Progenitor cell of endocrine pancreas (in vitro differentiated cells): ENCODE measurements around the gene OR52M1. TPM values are rescaled to one million over a fixed set of nuclear protein-coding genes. Genes with fewer than 3 reads are reported as not detected.
"Not testable (repeated sequence)": the region's sequence is repeated elsewhere in the genome, so short reads cannot be mapped to it uniquely, and the experiment has no call there.

Source experiments
- DNase-seq: peaks from one replicate; pipeline ENCODE4 v3.0.0; 2021; ENCODE audit warnings: low spot score; ENCODE audit not compliant: unreplicated experiment
- H3K27ac Mint-ChIP-seq: 2 replicates; pipeline ENCODE4 v1.8.0; 2021; ENCODE audit warnings: mild to moderate bottlenecking, moderate library complexity, mixed read lengths
- H3K27me3 Mint-ChIP-seq: 2 replicates; pipeline ENCODE4 v1.8.0; 2021; ENCODE audit warnings: mixed read lengths
- H3K36me3 Mint-ChIP-seq: 2 replicates; pipeline ENCODE4 v1.8.0; 2022; ENCODE audit warnings: mixed read lengths; ENCODE audit not compliant: insufficient read depth
- H3K4me1 Mint-ChIP-seq: 2 replicates; pipeline ENCODE4 v1.8.0; 2021; ENCODE audit warnings: low read depth, mixed read lengths
- H3K4me3 Mint-ChIP-seq: 2 replicates; pipeline ENCODE4 v1.8.0; 2021; ENCODE audit warnings: low read depth, mild to moderate bottlenecking, moderate library complexity, mixed read lengths
- H3K9me3 Mint-ChIP-seq: 2 replicates; pipeline ENCODE4 v1.8.0; 2021; ENCODE audit warnings: low read depth, mixed read lengths
- CTCF ChIP-seq: fragments of 200-600 bp; sonication (generic); IDR thresholded peaks from one replicate; pipeline ENCODE4 v1.5.0; 2021; ENCODE audit warnings: antibody characterized with exemption, mild to moderate bottlenecking; ENCODE audit not compliant: unreplicated experiment
- total RNA-seq: library from RNA; stranded (reverse); gene quantifications from 2 replicates; pipeline ENCODE4 v1.2.1, GENCODE V29; 2021

Gene OR52M1
- total RNA-seq, 1 donor from 2014 or later = not detected

DNA sequence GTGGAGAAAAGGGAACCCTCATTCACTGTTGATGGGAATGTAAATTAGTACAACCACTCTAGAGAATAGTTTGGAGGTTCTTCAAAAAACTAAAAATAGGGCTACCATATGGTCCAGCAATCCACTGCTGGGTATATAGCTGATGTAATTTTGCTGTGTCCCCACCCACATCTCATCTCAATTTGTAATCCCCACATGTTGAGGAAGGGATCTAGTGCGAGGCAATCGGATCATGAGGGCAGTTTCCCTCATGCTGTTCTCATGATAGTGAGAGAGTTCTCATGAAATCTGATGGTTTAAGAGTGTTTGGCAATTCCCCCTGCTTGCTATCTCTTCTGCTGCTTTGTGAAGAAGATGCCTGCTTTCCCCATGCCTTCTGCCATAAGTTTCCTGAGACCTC lies 17.1 kb upstream of the OR52M1 start:
- no peaks in the 10 kb centered on the region for H3K4me1 Mint-ChIP-seq
- peaks cover 11% of the 10 kb centered on the region for H3K9me3 Mint-ChIP-seq
- no peak overlapping the region for H3K4me3 Mint-ChIP-seq
- H3K27me3 Mint-ChIP-seq = peaks cover 12% of the 10 kb centered on the region
- H3K27ac Mint-ChIP-seq = no peak overlapping the region
- no peak for DNase-seq
- TF ChIP-seq CTCF = no peak
- no peaks in the 10 kb centered on the region for H3K36me3 Mint-ChIP-seq

DNA sequence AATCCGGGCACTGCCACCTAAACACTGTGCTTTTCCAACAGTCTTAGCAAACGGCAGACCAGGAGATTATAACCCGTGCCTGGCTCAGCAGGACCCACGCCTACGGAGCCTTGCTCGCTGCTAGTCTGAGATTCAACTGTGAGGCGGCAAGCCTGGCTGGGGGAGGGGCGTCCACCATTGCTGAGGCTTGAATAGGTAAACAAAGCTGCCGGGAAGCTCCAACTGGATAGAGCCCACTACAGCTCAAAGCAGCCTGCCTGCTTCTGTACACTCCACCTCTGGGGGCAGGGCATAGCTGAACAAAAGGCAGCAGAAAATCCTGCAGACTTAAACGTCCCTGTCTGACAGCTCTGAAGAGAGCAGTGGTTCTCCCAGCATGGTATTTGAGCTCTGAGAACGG lies 13.3 kb upstream of the OR52M1 start:
- H3K9me3 Mint-ChIP-seq = peaks cover 11% of the 10 kb centered on the region
- DNase-seq = not testable (repeated sequence)

DNA sequence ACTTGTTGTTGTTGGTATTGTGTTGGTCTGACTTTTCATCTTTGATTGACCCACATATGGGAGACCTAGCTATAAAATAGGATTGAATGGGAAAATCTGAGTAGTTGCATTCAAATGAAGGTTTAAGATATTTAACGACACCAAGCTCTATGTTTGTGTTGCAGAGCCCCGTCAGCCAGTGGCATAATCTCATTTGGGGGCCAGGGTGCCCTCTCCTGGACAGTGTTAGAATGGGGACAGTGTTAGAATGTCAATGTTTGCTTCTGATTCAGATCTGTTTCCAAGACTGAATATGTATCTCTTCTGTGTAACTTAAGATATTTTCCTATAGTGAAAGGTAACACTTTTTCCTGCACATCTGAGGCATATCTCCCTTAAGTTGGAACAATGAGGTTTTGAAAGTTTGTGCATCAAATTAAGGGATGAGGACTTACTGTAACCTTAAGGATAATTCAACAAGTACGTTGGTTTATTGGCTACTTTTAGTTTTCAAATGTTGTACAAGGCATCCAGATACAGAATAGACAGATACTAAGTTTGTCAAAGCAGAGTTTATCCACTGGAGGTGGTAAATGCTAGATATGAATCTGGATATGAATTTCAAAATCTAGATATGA lies 5.3 kb upstream of the OR52M1 start:
- no peaks in the 10 kb centered on the region for H3K4me1 Mint-ChIP-seq
- no peak overlapping the region for H3K4me3 Mint-ChIP-seq
- peak; percentile 27 for DNase-seq
- no peaks in the 10 kb centered on the region for H3K36me3 Mint-ChIP-seq
- no peak overlapping the region for H3K27ac Mint-ChIP-seq
- TF ChIP-seq CTCF = peak; percentile 84
- H3K9me3 Mint-ChIP-seq = no peaks in the 10 kb centered on the region
- H3K27me3 Mint-ChIP-seq = peaks cover 9% of the 10 kb centered on the region

More for the DNA sequence above, 13.3 kb upstream of the OR52M1 start:
- not testable (repeated sequence) for H3K27ac Mint-ChIP-seq, H3K4me1 Mint-ChIP-seq, H3K27me3 Mint-ChIP-seq, H3K4me3 Mint-ChIP-seq, H3K36me3 Mint-ChIP-seq

GRCh38 chr11:4541071-4541470 lies 3.9 kb upstream of the OR52M1 start:
- Mint-ChIP-seq H3K27ac (no peak overlapping the region), H3K9me3 (no peaks in the 10 kb centered on the region), H3K4me1 (no peaks in the 10 kb centered on the region), H3K27me3 (peaks cover 12% of the 10 kb centered on the region), H3K4me3 (no peak overlapping the region), H3K36me3 (no peaks in the 10 kb centered on the region)
- no peak for DNase-seq
- no peak for TF ChIP-seq CTCF

DNA sequence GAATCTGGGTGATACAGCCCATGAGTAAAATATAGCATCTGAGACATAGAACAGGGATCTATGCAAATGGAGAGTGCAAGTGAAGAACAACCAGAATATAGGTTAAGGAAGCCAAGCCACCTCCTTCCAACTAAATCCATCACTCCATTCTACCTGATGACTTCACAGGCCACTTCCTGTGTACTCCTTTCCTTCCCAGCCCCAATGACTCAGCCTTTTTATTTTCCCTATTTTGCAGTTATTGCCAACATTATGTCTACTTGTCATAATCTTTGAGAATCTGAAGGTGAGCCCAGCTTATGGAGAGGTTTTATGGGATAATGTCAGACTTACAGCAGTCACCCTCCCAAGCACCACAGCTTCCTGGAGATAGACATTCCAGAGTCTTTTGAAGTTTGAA lies 1.4 kb upstream of the OR52M1 start:
- no peak overlapping the region for H3K27ac Mint-ChIP-seq
- DNase-seq = no peak
- no peak overlapping the region for H3K4me3 Mint-ChIP-seq
- no peaks in the 10 kb centered on the region for H3K36me3 Mint-ChIP-seq
- no peaks in the 10 kb centered on the region for H3K9me3 Mint-ChIP-seq
- H3K27me3 Mint-ChIP-seq = peaks cover 12% of the 10 kb centered on the region
- H3K4me1 Mint-ChIP-seq = no peaks in the 10 kb centered on the region
- TF ChIP-seq CTCF = no peak

DNA sequence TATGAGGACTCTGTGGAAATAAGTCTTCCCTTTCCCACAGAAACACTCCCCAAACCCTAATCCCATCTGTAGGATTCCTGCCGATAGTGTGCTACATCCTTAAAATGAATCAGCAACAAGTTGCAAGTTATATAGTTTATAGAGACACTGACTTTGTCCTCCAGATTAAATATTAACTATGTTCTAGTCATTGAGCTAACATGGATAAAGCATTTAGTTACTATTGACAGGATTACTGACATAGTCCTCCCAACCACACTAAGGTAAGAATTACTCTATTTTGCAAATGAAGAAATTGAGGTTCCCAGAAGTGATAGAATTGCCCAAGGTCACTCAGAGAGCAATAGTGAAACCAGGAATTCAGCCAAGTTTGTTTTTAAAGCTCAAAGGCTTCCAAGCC lies 1.9 kb downstream of the OR52M1 start:
- peaks cover 4% of the 10 kb centered on the region for H3K9me3 Mint-ChIP-seq
- H3K4me1 Mint-ChIP-seq = no peaks in the 10 kb centered on the region
- TF ChIP-seq CTCF = no peak
- no peaks in the 10 kb centered on the region for H3K36me3 Mint-ChIP-seq
- no peak for DNase-seq
- peaks cover 10% of the 10 kb centered on the region for H3K27me3 Mint-ChIP-seq
- H3K27ac Mint-ChIP-seq = no peak overlapping the region
- H3K4me3 Mint-ChIP-seq = no peak overlapping the region
